ENCODE measurements around the gene SPDEF. TPM values are rescaled to one million over a fixed set of nuclear protein-coding genes. Genes with fewer than 3 reads are reported as not detected.

The SPDEF gene
- total RNA-seq, 4 donors from 2014 or later = 0.16 to 0.20 TPM; not detected in 2

DNA sequence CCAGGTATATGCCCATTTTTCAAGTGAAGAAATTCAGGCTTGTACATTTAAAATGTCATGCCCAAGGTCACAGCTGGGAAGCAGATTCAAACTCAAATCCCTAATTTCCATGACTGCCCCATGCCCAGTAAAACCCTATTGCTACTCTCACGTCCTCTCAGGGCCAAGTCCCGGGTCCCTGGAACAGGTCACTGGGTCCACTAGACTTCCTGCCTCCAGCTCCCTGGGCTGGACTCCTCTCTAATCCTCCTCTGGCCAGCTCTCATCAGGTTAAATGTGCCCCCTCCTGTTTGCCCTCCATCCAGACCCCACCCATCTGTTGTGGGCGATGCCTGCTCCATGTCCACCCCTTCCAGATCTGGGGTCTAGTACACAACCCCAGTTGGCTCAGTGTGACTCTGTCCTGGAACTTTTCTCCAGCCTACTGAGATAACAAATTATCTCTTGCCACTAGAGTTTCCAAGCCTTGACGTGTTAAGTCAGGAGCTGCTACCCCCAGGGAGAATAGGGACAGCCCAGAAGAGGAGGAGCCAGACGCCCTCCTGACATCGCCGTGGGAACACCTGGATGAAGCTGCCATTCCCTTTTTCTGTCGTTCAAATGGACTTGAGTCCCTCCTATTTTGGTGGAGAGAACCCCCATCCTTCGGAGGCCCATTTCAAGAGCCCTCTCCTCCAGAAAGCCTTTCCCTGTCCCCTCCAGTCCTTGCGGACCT, 3.7 kb upstream of the SPDEF start:
- in situ Hi-C loops (cut with MboI; ENCODE audit: low sequenced_read_pairs in 4 of 4) = no loop called here
- H3K36me3 ChIP-seq = no peaks in the 10 kb centered on the region
- no peak overlapping the region for H3K27ac ChIP-seq
- ATAC-seq = no peak
- no peaks in the 10 kb centered on the region for H3K9me3 ChIP-seq
- intact Hi-C loops (cut with DNase I; ENCODE audit: low total_unique reads) = no loop called here
- no peaks in the 10 kb centered on the region for H3K4me1 ChIP-seq
- H3K4me3 ChIP-seq = no peak overlapping the region
- DNase-seq = no peak
- no peak for TF ChIP-seq POLR2A (IDR thresholded peaks at IDR 0.05)
- TF ChIP-seq, protein P1, sequence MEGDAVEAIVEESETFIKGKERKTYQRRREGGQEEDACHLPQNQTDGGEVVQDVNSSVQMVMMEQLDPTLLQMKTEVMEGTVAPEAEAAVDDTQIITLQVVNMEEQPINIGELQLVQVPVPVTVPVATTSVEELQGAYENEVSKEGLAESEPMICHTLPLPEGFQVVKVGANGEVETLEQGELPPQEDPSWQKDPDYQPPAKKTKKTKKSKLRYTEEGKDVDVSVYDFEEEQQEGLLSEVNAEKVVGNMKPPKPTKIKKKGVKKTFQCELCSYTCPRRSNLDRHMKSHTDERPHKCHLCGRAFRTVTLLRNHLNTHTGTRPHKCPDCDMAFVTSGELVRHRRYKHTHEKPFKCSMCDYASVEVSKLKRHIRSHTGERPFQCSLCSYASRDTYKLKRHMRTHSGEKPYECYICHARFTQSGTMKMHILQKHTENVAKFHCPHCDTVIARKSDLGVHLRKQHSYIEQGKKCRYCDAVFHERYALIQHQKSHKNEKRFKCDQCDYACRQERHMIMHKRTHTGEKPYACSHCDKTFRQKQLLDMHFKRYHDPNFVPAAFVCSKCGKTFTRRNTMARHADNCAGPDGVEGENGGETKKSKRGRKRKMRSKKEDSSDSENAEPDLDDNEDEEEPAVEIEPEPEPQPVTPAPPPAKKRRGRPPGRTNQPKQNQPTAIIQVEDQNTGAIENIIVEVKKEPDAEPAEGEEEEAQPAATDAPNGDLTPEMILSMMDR (IDR thresholded peaks at IDR 0.05 in 4 of 5, conservative IDR thresholded peaks at IDR 0.05 in 1 of 5) = no peak
- no peaks in the 10 kb centered on the region for H3K27me3 ChIP-seq

DNA sequence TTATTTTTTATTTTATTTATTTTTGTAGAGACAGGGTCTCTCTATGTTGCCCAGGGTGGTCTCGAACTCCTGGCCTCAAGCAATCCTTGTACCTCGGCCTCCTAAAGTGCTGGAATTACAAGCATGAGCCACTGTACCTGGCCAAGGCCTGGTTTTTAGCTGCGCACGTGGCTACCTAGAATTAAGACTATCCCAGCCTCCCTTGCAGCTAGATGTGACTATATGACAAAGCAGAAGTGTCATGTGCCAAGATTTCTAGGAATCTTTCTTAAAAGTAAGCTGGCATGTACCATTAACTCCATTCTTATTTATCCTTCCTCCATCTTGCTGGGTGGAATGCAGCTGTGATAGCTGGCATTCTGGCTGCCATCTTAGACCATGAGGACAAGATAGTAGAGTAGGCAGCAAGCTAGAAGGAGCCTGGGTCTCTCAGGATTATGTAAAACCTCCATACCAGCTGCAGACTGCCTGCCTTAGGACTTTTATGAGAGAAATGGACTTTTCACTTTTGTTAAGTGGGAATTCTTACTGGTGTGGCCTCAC, 2.1 kb upstream of the SPDEF start:
- no peak for DNase-seq
- intact Hi-C loops (cut with DNase I; ENCODE audit: low total_unique reads) (no loop called here), in situ Hi-C loops (cut with MboI; ENCODE audit: low sequenced_read_pairs in 4 of 4) (no loop called here)
- no peak for TF ChIP-seq POLR2A (IDR thresholded peaks at IDR 0.05)
- TF ChIP-seq, protein P1 (IDR thresholded peaks at IDR 0.05 in 4 of 5, conservative IDR thresholded peaks at IDR 0.05 in 1 of 5) = no peak
- Histone ChIP-seq H3K36me3 (no peaks in the 10 kb centered on the region), H3K27ac (no peak overlapping the region), H3K9me3 (no peaks in the 10 kb centered on the region), H3K4me1 (no peaks in the 10 kb centered on the region), H3K27me3 (no peaks in the 10 kb centered on the region), H3K4me3 (no peak overlapping the region)
- ATAC-seq = no peak

DNA sequence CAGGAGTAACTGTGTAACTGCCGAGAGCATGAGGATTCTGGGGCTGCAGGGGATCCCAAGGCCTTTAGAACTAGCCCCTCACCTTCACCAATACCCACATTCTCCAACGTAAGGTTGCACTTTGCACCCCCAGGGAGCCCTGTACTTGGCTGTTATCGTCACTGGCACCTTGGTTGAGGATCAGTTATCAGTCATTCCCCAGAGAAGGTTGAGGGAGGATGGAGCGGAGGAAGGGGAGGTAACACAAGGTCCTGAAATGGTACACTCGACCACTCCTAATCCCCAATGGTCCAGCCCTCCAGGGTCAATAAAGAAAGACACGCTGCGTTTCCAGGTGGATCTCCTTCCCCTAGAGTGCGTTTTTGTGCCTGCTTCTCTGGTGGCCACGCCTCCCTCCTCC, 1.1 kb upstream of the SPDEF start:
- no peaks in the 10 kb centered on the region for H3K9me3 ChIP-seq
- H3K36me3 ChIP-seq = no peaks in the 10 kb centered on the region
- H3K4me3 ChIP-seq = no peak overlapping the region
- in situ Hi-C loops (cut with MboI; ENCODE audit: low sequenced_read_pairs in 4 of 4) = no loop called here
- TF ChIP-seq POLR2A (IDR thresholded peaks at IDR 0.05) = no peak
- TF ChIP-seq, protein P1 (IDR thresholded peaks at IDR 0.05 in 4 of 5, conservative IDR thresholded peaks at IDR 0.05 in 1 of 5) = no peak
- intact Hi-C loops (cut with DNase I; ENCODE audit: low total_unique reads) = no loop called here
- no peaks in the 10 kb centered on the region for H3K27me3 ChIP-seq
- H3K4me1 ChIP-seq = no peaks in the 10 kb centered on the region
- H3K27ac ChIP-seq = no peak overlapping the region
- DNase-seq (no peak), ATAC-seq (no peak)

DNA sequence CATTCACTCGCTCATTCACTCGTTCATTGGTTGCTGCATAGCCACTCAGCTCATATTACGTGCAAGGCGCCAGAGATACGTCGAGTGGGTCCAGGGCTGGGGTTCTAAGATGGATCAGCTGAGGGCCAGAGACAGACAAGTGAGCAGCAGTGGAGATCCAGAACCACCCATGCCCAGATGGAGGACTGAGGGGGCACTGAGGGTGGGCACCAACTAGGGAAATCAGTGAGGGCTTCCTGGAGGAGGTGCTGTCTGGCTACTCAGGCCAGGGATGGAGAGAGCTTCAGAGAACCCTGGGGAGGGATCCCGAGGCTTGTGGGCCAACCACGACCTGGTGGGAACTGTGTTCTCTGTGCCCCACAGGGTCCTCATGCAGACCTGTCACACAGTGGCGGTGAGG, 364 bp upstream of the SPDEF start:
- DNase-seq (no peak), ATAC-seq (no peak)
- TF ChIP-seq, protein P1 (IDR thresholded peaks at IDR 0.05 in 4 of 5, conservative IDR thresholded peaks at IDR 0.05 in 1 of 5) = no peak
- H3K27ac ChIP-seq = no peak overlapping the region
- H3K36me3 ChIP-seq = no peaks in the 10 kb centered on the region
- H3K27me3 ChIP-seq = no peaks in the 10 kb centered on the region
- no peak overlapping the region for H3K4me3 ChIP-seq
- in situ Hi-C loops (cut with MboI; ENCODE audit: low sequenced_read_pairs in 4 of 4) (no loop called here), intact Hi-C loops (cut with DNase I; ENCODE audit: low total_unique reads) (no loop called here)
- no peaks in the 10 kb centered on the region for H3K9me3 ChIP-seq
- H3K4me1 ChIP-seq = no peaks in the 10 kb centered on the region

Data from gastrocnemius medialis (tissue), 4 donors.